HUES6 (cell line): ENCODE data around the gene ZBTB16.

Experiments used
- H3K27ac ChIP-seq: 2 replicates; pipeline ENCODE4 v1.7.0; 2013; ENCODE audit warnings: low read depth, mild to moderate bottlenecking, low read length, inconsistent platforms
- H3K27me3 ChIP-seq: 2 replicates; pipeline ENCODE4 v1.6.1; 2013; ENCODE audit warnings: low read length; ENCODE audit not compliant: control insufficient read depth, insufficient read depth
- H3K36me3 ChIP-seq: 2 replicates; pipeline ENCODE4 v1.6.1; 2013; ENCODE audit warnings: low read length; ENCODE audit not compliant: control insufficient read depth, insufficient read depth
- H3K4me1 ChIP-seq: 2 replicates; pipeline ENCODE4 v1.6.1; 2013; ENCODE audit warnings: low read length; ENCODE audit not compliant: control insufficient read depth, insufficient read depth
- H3K4me3 ChIP-seq: 2 replicates; pipeline ENCODE4 v1.5.1; 2013; ENCODE audit warnings: low read depth, low read length
- H3K9ac ChIP-seq: one replicate; pipeline ENCODE4 v1.6.1; 2013; ENCODE audit warnings: mild to moderate bottlenecking, low read length
- H3K9me3 ChIP-seq: 2 replicates; pipeline ENCODE4 v1.6.1; 2013; ENCODE audit warnings: low read depth, low read length; ENCODE audit not compliant: control insufficient read depth, insufficient read depth

Gene ZBTB16

GRCh38 chr11:114256176-114256966, 196.9 kb downstream of the ZBTB16 start:
- no peak overlapping the region for H3K9ac ChIP-seq
- peaks cover 23% of the 10 kb centered on the region for H3K4me1 ChIP-seq
- H3K9me3 ChIP-seq: no peaks in the 10 kb centered on the region
- H3K4me3 ChIP-seq: no peak overlapping the region
- no peak overlapping the region for H3K27ac ChIP-seq
- H3K36me3 ChIP-seq: no peaks in the 10 kb centered on the region
- H3K27me3 ChIP-seq: no peaks in the 10 kb centered on the region

- H3K4me3 ChIP-seq: no peak overlapping the region
- H3K9me3 ChIP-seq: no peaks in the 10 kb centered on the region
- no peaks in the 10 kb centered on the region for H3K36me3 ChIP-seq
- H3K27me3 ChIP-seq: no peaks in the 10 kb centered on the region
- no peak overlapping the region for H3K9ac ChIP-seq
- H3K4me1 ChIP-seq: peaks cover 18% of the 10 kb centered on the region
- H3K27ac ChIP-seq: no peak overlapping the region
Measured at GRCh38 chr11:114256967-114257286, 197.4 kb downstream of the ZBTB16 start.

- no peak overlapping the region for H3K9ac ChIP-seq
- H3K4me1 ChIP-seq: peaks cover 15% of the 10 kb centered on the region
- no peaks in the 10 kb centered on the region for H3K36me3 ChIP-seq
- no peak overlapping the region for H3K27ac ChIP-seq
- no peak overlapping the region for H3K4me3 ChIP-seq
- H3K9me3 ChIP-seq: no peaks in the 10 kb centered on the region
- H3K27me3 ChIP-seq: no peaks in the 10 kb centered on the region
Measured at GRCh38 chr11:114257621-114258558, 198.4 kb downstream of the ZBTB16 start.

GRCh38 chr11:114258696-114259095, 199.2 kb downstream of the ZBTB16 start:
- Histone ChIP-seq H3K27me3 (no peaks in the 10 kb centered on the region), H3K9ac (no peak overlapping the region), H3K4me3 (no peak overlapping the region), H3K9me3 (no peaks in the 10 kb centered on the region), H3K27ac (no peak overlapping the region), H3K4me1 (peaks cover 15% of the 10 kb centered on the region), H3K36me3 (no peaks in the 10 kb centered on the region)

GRCh38 chr11:114259124-114259526, 199.6 kb downstream of the ZBTB16 start:
- H3K4me1 ChIP-seq: peaks cover 15% of the 10 kb centered on the region
- H3K27me3 ChIP-seq: no peaks in the 10 kb centered on the region
- no peaks in the 10 kb centered on the region for H3K36me3 ChIP-seq
- H3K27ac ChIP-seq: no peak overlapping the region
- H3K9ac ChIP-seq: no peak overlapping the region
- H3K4me3 ChIP-seq: no peak overlapping the region
- H3K9me3 ChIP-seq: no peaks in the 10 kb centered on the region

- Histone ChIP-seq H3K9ac (no peak overlapping the region), H3K9me3 (no peaks in the 10 kb centered on the region)
Measured at GRCh38 chr11:114259551-114259983, 200.1 kb downstream of the ZBTB16 start.

GRCh38 chr11:114260077-114260476, 200.6 kb downstream of the ZBTB16 start:
- Histone ChIP-seq H3K36me3 (no peaks in the 10 kb centered on the region), H3K4me3 (no peak overlapping the region), H3K9ac (no peak overlapping the region), H3K9me3 (no peaks in the 10 kb centered on the region), H3K4me1 (peaks cover 23% of the 10 kb centered on the region), H3K27me3 (no peaks in the 10 kb centered on the region), H3K27ac (no peak overlapping the region)

More at GRCh38 chr11:114259551-114259983, 200.1 kb downstream of the ZBTB16 start:
- H3K4me3 ChIP-seq: no peak overlapping the region
- no peaks in the 10 kb centered on the region for H3K36me3 ChIP-seq
- H3K4me1 ChIP-seq: peaks cover 18% of the 10 kb centered on the region
- no peaks in the 10 kb centered on the region for H3K27me3 ChIP-seq
- no peak overlapping the region for H3K27ac ChIP-seq

- Histone ChIP-seq H3K9me3 (no peaks in the 10 kb centered on the region), H3K4me1 (peaks cover 26% of the 10 kb centered on the region), H3K27me3 (no peaks in the 10 kb centered on the region), H3K36me3 (no peaks in the 10 kb centered on the region), H3K4me3 (no peak overlapping the region), H3K27ac (no peak overlapping the region), H3K9ac (no peak overlapping the region)
Measured at GRCh38 chr11:114260483-114260882, 201.0 kb downstream of the ZBTB16 start.

GRCh38 chr11:114261791-114262190, 202.3 kb downstream of the ZBTB16 start:
- no peaks in the 10 kb centered on the region for H3K27me3 ChIP-seq

GRCh38 chr11:114262681-114263512, 203.4 kb downstream of the ZBTB16 start:
- Histone ChIP-seq H3K27me3 (no peaks in the 10 kb centered on the region), H3K4me3 (no peak overlapping the region), H3K4me1 (peaks cover 13% of the 10 kb centered on the region), H3K9me3 (no peaks in the 10 kb centered on the region), H3K27ac (no peak overlapping the region), H3K9ac (no peak overlapping the region), H3K36me3 (no peaks in the 10 kb centered on the region)

More at GRCh38 chr11:114261791-114262190, 202.3 kb downstream of the ZBTB16 start:
- no peaks in the 10 kb centered on the region for H3K9me3 ChIP-seq
- no peaks in the 10 kb centered on the region for H3K36me3 ChIP-seq
- H3K4me1 ChIP-seq: peaks cover 23% of the 10 kb centered on the region
- H3K4me3 ChIP-seq: no peak overlapping the region
- no peak overlapping the region for H3K9ac ChIP-seq
- H3K27ac ChIP-seq: no peak overlapping the region
